Vagina (tissue), 2 donors: ENCODE results near the gene TBC1D23. TPM values are rescaled to one million over a fixed set of nuclear protein-coding genes. Genes with fewer than 3 reads are reported as not detected.

ENCODE experiments used
- DNase-seq, 2 donors: peaks; one replicate each; pipeline ENCODE4 v3.0.0-alpha.2; 2017; ENCODE audit errors: extremely low spot score in 2 of 2
- H3K27ac ChIP-seq: fragments of 200-600 bp; sonication (generic); one replicate; pipeline ENCODE4 v1.5.1; 2019
- H3K27me3 ChIP-seq: fragments of 200-600 bp; sonication (generic); one replicate; pipeline ENCODE4 v1.5.1; 2019
- H3K36me3 ChIP-seq, 2 donors: fragments of 200-600 bp; sonication (generic); one replicate each; pipeline ENCODE4 v1.5.1; 2017 to 2019
- H3K4me1 ChIP-seq: fragments of 200-600 bp; sonication (generic); one replicate; pipeline ENCODE4 v1.5.1; 2019
- H3K4me3 ChIP-seq, 2 donors: fragments of 200-600 bp; sonication (generic); 1 replicate in 1 of 2; 2 replicates in 1 of 2; pipeline ENCODE4 v1.5.1; 2016 to 2019
- H3K9me3 ChIP-seq: fragments of 200-600 bp; sonication (generic); one replicate; pipeline ENCODE4 v1.5.1; 2019
- CTCF ChIP-seq, 3 experiments: fragments of 450-650 bp in 2 of 3; fragments of 200-600 bp in 1 of 3; sonication (generic) in 1 of 3; IDR thresholded peaks; one replicate each; pipeline ENCODE4 v1.5.1; 2017 to 2019; ENCODE audit warnings: antibody characterized with exemption in 3 of 3, mild to moderate bottlenecking in 2 of 3, moderate library complexity in 2 of 3
- POLR2A ChIP-seq, 2 donors: fragments of 450-650 bp; IDR thresholded peaks; one replicate each; pipeline ENCODE4 v1.6.1; 2017; ENCODE audit warnings: antibody characterized with exemption in 2 of 2, mild to moderate bottlenecking in 2 of 2, moderate library complexity in 2 of 2
- POLR2AphosphoS5 ChIP-seq, 2 donors: sonication (generic); formaldehyde crosslinking; IDR thresholded peaks; one replicate each; pipeline ENCODE4 v1.9.0; 2017; ENCODE audit warnings: antibody characterized with exemption in 2 of 2, mild to moderate bottlenecking in 2 of 2, low read depth in 1 of 2; ENCODE audit not compliant: insufficient read depth in 1 of 2
- intact Hi-C: fragments of 100-400 bp; cut with DNase I; formaldehyde crosslinking; loops from one replicate; pipeline ENCODE4 v1.15.1; 2023
- total RNA-seq: library from RNA; depleted of rRNA; stranded (reverse); fragments of >200 nt; gene quantifications from one replicate; pipeline ENCODE4 v1.2.3, GENCODE V29; 2016

TBC1D23 gene
- total RNA-seq, 1 donor from 2014 or later = 56.5 TPM

GRCh38 chr3:100245136-100245535, 15.7 kb upstream of the TBC1D23 start:
- H3K27ac ChIP-seq = no peak overlapping the region
- intact Hi-C loops = no loop called here
- H3K27me3 ChIP-seq = no peaks in the 10 kb centered on the region
- no peaks in the 10 kb centered on the region for H3K9me3 ChIP-seq
- H3K36me3 ChIP-seq = no peaks in the 10 kb centered on the region
- no peak for DNase-seq
- no peak overlapping the region for H3K4me3 ChIP-seq
- TF ChIP-seq POLR2AphosphoS5 (IDR thresholded peaks at IDR 0.05; ENCODE audit: insufficient read depth in 1 of 2, low read depth in 1 of 2) (no peak), CTCF (IDR thresholded peaks at IDR 0.05) (no peak), POLR2A (IDR thresholded peaks at IDR 0.05) (no peak)
- H3K4me1 ChIP-seq = no peaks in the 10 kb centered on the region

GRCh38 chr3:100245927-100246326, 14.9 kb upstream of the TBC1D23 start:
- DNase-seq = no peak
- TF ChIP-seq POLR2AphosphoS5 (IDR thresholded peaks at IDR 0.05; ENCODE audit: insufficient read depth in 1 of 2, low read depth in 1 of 2) (no peak), CTCF (IDR thresholded peaks at IDR 0.05) (no peak), POLR2A (IDR thresholded peaks at IDR 0.05) (no peak)

GRCh38 chr3:100246999-100247398, 13.8 kb upstream of the TBC1D23 start:
- no peaks in the 10 kb centered on the region for H3K9me3 ChIP-seq
- no peak for DNase-seq
- intact Hi-C loops = no loop called here

More at GRCh38 chr3:100245927-100246326, 14.9 kb upstream of the TBC1D23 start:
- no peak overlapping the region for H3K27ac ChIP-seq
- H3K27me3 ChIP-seq = no peaks in the 10 kb centered on the region
- no peak overlapping the region for H3K4me3 ChIP-seq
- intact Hi-C loops = no loop called here
- H3K4me1 ChIP-seq = no peaks in the 10 kb centered on the region
- H3K36me3 ChIP-seq = no peaks in the 10 kb centered on the region
- no peaks in the 10 kb centered on the region for H3K9me3 ChIP-seq

GRCh38 chr3:100252001-100252400, 8.8 kb upstream of the TBC1D23 start:
- no peaks in the 10 kb centered on the region for H3K9me3 ChIP-seq
- H3K27ac ChIP-seq = no peak overlapping the region
- TF ChIP-seq POLR2A (IDR thresholded peaks at IDR 0.05) (no peak), POLR2AphosphoS5 (IDR thresholded peaks at IDR 0.05; ENCODE audit: insufficient read depth in 1 of 2, low read depth in 1 of 2) (no peak), CTCF (IDR thresholded peaks at IDR 0.05) (no peak)
- H3K4me1 ChIP-seq = peaks cover 12% of the 10 kb centered on the region
- DNase-seq = no peak
- no peak overlapping the region for H3K4me3 ChIP-seq
- no peaks in the 10 kb centered on the region for H3K27me3 ChIP-seq
- intact Hi-C loops = loop anchor here (10.0 kb wide), 1 partner anchor 187 kb away; no protein-coding TSS in a partner anchor
- no peaks in the 10 kb centered on the region for H3K36me3 ChIP-seq

More at GRCh38 chr3:100246999-100247398, 13.8 kb upstream of the TBC1D23 start:
- TF ChIP-seq CTCF (IDR thresholded peaks at IDR 0.05) (no peak), POLR2AphosphoS5 (IDR thresholded peaks at IDR 0.05; ENCODE audit: insufficient read depth in 1 of 2, low read depth in 1 of 2) (no peak), POLR2A (IDR thresholded peaks at IDR 0.05) (no peak)
- Histone ChIP-seq H3K4me1 (no peaks in the 10 kb centered on the region), H3K36me3 (no peaks in the 10 kb centered on the region), H3K27ac (no peak overlapping the region), H3K27me3 (no peaks in the 10 kb centered on the region), H3K4me3 (no peak overlapping the region)

- H3K27ac ChIP-seq = no peak overlapping the region
- H3K36me3 ChIP-seq = no peaks in the 10 kb centered on the region
- DNase-seq = no peak
Measured at GRCh38 chr3:100254168-100254777, 6.5 kb upstream of the TBC1D23 start.

More at GRCh38 chr3:100254168-100254777, 6.5 kb upstream of the TBC1D23 start:
- Histone ChIP-seq H3K9me3 (no peaks in the 10 kb centered on the region), H3K4me3 (no peak overlapping the region), H3K4me1 (peaks cover 21% of the 10 kb centered on the region), H3K27me3 (no peaks in the 10 kb centered on the region)
- intact Hi-C loops = loop anchor here (10.0 kb wide), 1 partner anchor 189 kb away; no protein-coding TSS in a partner anchor
- TF ChIP-seq CTCF (IDR thresholded peaks at IDR 0.05) (peak; percentile 29 to 79 (median 52)), POLR2A (IDR thresholded peaks at IDR 0.05) (no peak)
